Keratinocyte (primary cell): ENCODE data around the gene PLEK. TPM values are rescaled to one million over a fixed set of nuclear protein-coding genes. Genes with fewer than 3 reads are reported as not detected.

ENCODE experiments used
- DNase-seq: peaks from one replicate; pipeline ENCODE4 v3.0.0-alpha.2; 2011; ENCODE audit warnings: low read depth, missing footprints, low spot score
- FAIRE-seq: peaks from 2 replicates; lab custom pipeline; 2011; peaks lifted over from hg19 to GRCh38; lab: Jason Lieb, UNC
- H2AFZ ChIP-seq: 2 replicates; pipeline ENCODE4 v1.6.0; 2012; ENCODE audit warnings: low read length, control low read depth, inconsistent platforms; ENCODE audit not compliant: control insufficient read depth
- H3K27ac ChIP-seq: 2 replicates; pipeline ENCODE4 v1.5.1; 2011; ENCODE audit warnings: low read length; ENCODE audit not compliant: control insufficient read depth, insufficient read depth
- H3K27me3 ChIP-seq: 3 replicates; pipeline ENCODE4 v1.6.0; 2011; ENCODE audit warnings: low read length; ENCODE audit not compliant: control insufficient read depth, insufficient read depth; ENCODE audit errors: extremely low read depth
- H3K36me3 ChIP-seq, 2 experiments: 2 replicates in 1 of 2; 3 replicates in 1 of 2; pipeline ENCODE4 v1.5.1; 2011; ENCODE audit warnings: low read length in 2 of 2, mild to moderate bottlenecking in 1 of 2; ENCODE audit not compliant: control insufficient read depth in 2 of 2, insufficient read depth in 2 of 2; ENCODE audit errors: extremely low read depth in 1 of 2
- H3K4me1 ChIP-seq: 3 replicates; pipeline ENCODE4 v1.5.1; 2011; ENCODE audit warnings: low read length; ENCODE audit not compliant: control insufficient read depth, insufficient read depth; ENCODE audit errors: extremely low read depth
- H3K4me2 ChIP-seq: 3 replicates; pipeline ENCODE4 v1.6.0; 2011; ENCODE audit warnings: low read depth, low read length; ENCODE audit not compliant: control insufficient read depth, insufficient read depth; ENCODE audit errors: extremely low read depth
- H3K4me3 ChIP-seq, 3 experiments: fragments of 200-600 bp in 1 of 3; sonication (generic) in 1 of 3; 2 replicates in 2 of 3; 3 replicates in 1 of 3; pipeline ENCODE4 v1.5.1; 2011 to 2016; ENCODE audit warnings: low read length in 3 of 3, mild to moderate bottlenecking in 3 of 3, control low read depth in 2 of 3, inconsistent platforms in 1 of 3, low read depth in 1 of 3, mixed read lengths in 1 of 3, mixed run types in 1 of 3, moderate library complexity in 1 of 3; ENCODE audit not compliant: control insufficient read depth in 2 of 3, insufficient read depth in 2 of 3; ENCODE audit errors: extremely low read depth in 1 of 3
- H3K79me2 ChIP-seq: 2 replicates; pipeline ENCODE4 v1.6.0; 2012; ENCODE audit warnings: low read length; ENCODE audit not compliant: control insufficient read depth, insufficient read depth
- H3K9ac ChIP-seq: 3 replicates; pipeline ENCODE4 v1.6.0; 2011; ENCODE audit warnings: low read length; ENCODE audit not compliant: control insufficient read depth, insufficient read depth; ENCODE audit errors: extremely low read depth
- H3K9me1 ChIP-seq: 3 replicates; pipeline ENCODE4 v1.6.0; 2011; ENCODE audit warnings: low read length; ENCODE audit not compliant: control insufficient read depth, insufficient read depth; ENCODE audit errors: extremely low read depth
- H3K9me3 ChIP-seq: 2 replicates; pipeline ENCODE4 v1.5.1; 2012; ENCODE audit warnings: low read depth, low read length; ENCODE audit not compliant: control insufficient read depth
- H4K20me1 ChIP-seq: 3 replicates; pipeline ENCODE4 v1.6.0; 2011; ENCODE audit warnings: low read length; ENCODE audit not compliant: control insufficient read depth, insufficient read depth; ENCODE audit errors: extremely low read depth
- CTCF ChIP-seq, 3 experiments: IDR thresholded peaks in 1 of 3; conservative IDR thresholded peaks in 1 of 3; optimal IDR thresholded peaks in 1 of 3; 2 replicates in 2 of 3; 3 replicates in 1 of 3; pipeline versions ENCODE3 to v1.5.1; 2011; ENCODE audit warnings: low read length in 3 of 3, mild to moderate bottlenecking in 3 of 3, moderate library complexity in 2 of 3, control low read depth in 1 of 3, inconsistent platforms in 1 of 3; ENCODE audit not compliant: insufficient read depth in 2 of 3; ENCODE audit errors: extremely low read depth in 1 of 3
- EZH2 ChIP-seq: IDR thresholded peaks from one replicate; pipeline ENCODE4 v1.6.1; 2012; ENCODE audit warnings: inconsistent platforms, mild to moderate bottlenecking, low read length, moderate library complexity
- dilution Hi-C: fragments of 300-500 bp; cut with MboI; formaldehyde crosslinking; loops from one replicate; pipeline ENCODE4 v1.7.0; 2020; ENCODE audit warnings: low sequenced_read_pairs; ENCODE audit not compliant: extremely low pct_ligation_motif_present
- polyA plus RNA-seq, 5 experiments: library from polyadenylated mRNA; depleted of rRNA in 3 of 5; stranded (reverse) in 3 of 5; stranded (forward) in 1 of 5; unstranded in 1 of 5; fragments of >200 nt; gene quantifications; 1 replicate in 1 of 5; 2 replicates in 3 of 5; 3 replicates in 1 of 5; pipeline versions ENCODE4 v1.2.1 to v1.2.3, GENCODE V29; 2011 to 2012; ENCODE audit warnings: missing spikeins in 2 of 5, low read depth in 1 of 5, low replicate concordance in 1 of 5

The PLEK gene
- polyA plus RNA-seq, 1 donor (not counting 4 experiments of a cell fraction or from before 2014, with no cell fraction given) = 0.04 TPM

GRCh38 chr2:68420254-68420910, 55.3 kb downstream of the PLEK start:
- Histone ChIP-seq H3K4me3 (no peak overlapping the region), H3K36me3 (no peaks in the 10 kb centered on the region), H3K4me2 (no peak overlapping the region), H2AFZ (no peak overlapping the region), H3K27ac (no peak overlapping the region), H3K79me2 (no peaks in the 10 kb centered on the region), H3K9me1 (no peaks in the 10 kb centered on the region), H3K9me3 (no peaks in the 10 kb centered on the region), H4K20me1 (no peaks in the 10 kb centered on the region), H3K27me3 (peaks cover 6% of the 10 kb centered on the region), H3K4me1 (no peaks in the 10 kb centered on the region), H3K9ac (no peak overlapping the region)
- FAIRE-seq (no peak), DNase-seq (no peak)
- dilution Hi-C loops = no loop called here
- no peak for TF ChIP-seq CTCF (optimal IDR thresholded peaks at IDR 0.05 in 1 of 3, IDR thresholded peaks at IDR 0.05 in 1 of 3, conservative IDR thresholded peaks at IDR 0.05 in 1 of 3; ENCODE audit: extremely low read depth in 1 of 3, insufficient read depth in 2 of 3, low read length in 3 of 3)
- no peak for TF ChIP-seq EZH2

GRCh38 chr2:68423966-68424650, 59.0 kb downstream of the PLEK start:
- TF ChIP-seq EZH2 = no peak
- TF ChIP-seq CTCF (optimal IDR thresholded peaks at IDR 0.05 in 1 of 3, IDR thresholded peaks at IDR 0.05 in 1 of 3, conservative IDR thresholded peaks at IDR 0.05 in 1 of 3; ENCODE audit: extremely low read depth in 1 of 3, insufficient read depth in 2 of 3, low read length in 3 of 3) = no peak
- Histone ChIP-seq H4K20me1 (no peaks in the 10 kb centered on the region), H2AFZ (no peak overlapping the region), H3K79me2 (no peaks in the 10 kb centered on the region), H3K9me3 (no peaks in the 10 kb centered on the region), H3K36me3 (no peaks in the 10 kb centered on the region), H3K4me1 (no peaks in the 10 kb centered on the region), H3K9ac (no peak overlapping the region), H3K4me3 (no peak overlapping the region), H3K27ac (no peak overlapping the region), H3K9me1 (no peaks in the 10 kb centered on the region), H3K27me3 (peaks cover 6% of the 10 kb centered on the region), H3K4me2 (no peak overlapping the region)
- FAIRE-seq (no peak), DNase-seq (no peak)
- dilution Hi-C loops = no loop called here
